Activated T-helper 1 cell treated with anti-CD3 and anti-CD28 coated beads, Interleukin-12 subunit alpha, Interleukin-12 subunit beta, Interleukin-2, Interleukin-4 antibody, amounts not matched to agents 30 ng/mL and 10 ng/mL and 1 ng/mL, durations not matched to agents 14 hours and 24 hours and 36 hours (primary cell): ENCODE measurements around the gene MIGA2. TPM values are rescaled to one million over a fixed set of nuclear protein-coding genes. Genes with fewer than 3 reads are reported as not detected.

Source experiments
- DNase-seq: peaks from one replicate; pipeline ENCODE4 v3.0.0; 2021; ENCODE audit warnings: low spot score
- H3K27ac Mint-ChIP-seq: one replicate; pipeline ENCODE4 v1.8.0; 2021; ENCODE audit warnings: mild to moderate bottlenecking, mixed read lengths
- H3K27me3 Mint-ChIP-seq: one replicate; pipeline ENCODE4 v1.8.0; 2022; ENCODE audit warnings: mild to moderate bottlenecking, moderate library complexity, mixed read lengths; ENCODE audit not compliant: insufficient read depth
- H3K36me3 Mint-ChIP-seq: one replicate; pipeline ENCODE4 v1.8.0; 2021; ENCODE audit warnings: low read depth, mixed read lengths
- H3K4me1 Mint-ChIP-seq: one replicate; pipeline ENCODE4 v1.8.0; 2021; ENCODE audit warnings: low read depth, mixed read lengths
- H3K4me3 Mint-ChIP-seq: one replicate; pipeline ENCODE4 v1.8.0; 2021; ENCODE audit warnings: mild to moderate bottlenecking, moderate library complexity, mixed read lengths
- H3K9me3 Mint-ChIP-seq: one replicate; pipeline ENCODE4 v1.8.0; 2021; ENCODE audit warnings: mixed read lengths
- intact Hi-C: fragments of 100-400 bp; cut with micrococcal nuclease; formaldehyde crosslinking; loops from one replicate; pipeline ENCODE4 v1.15.1; 2024
- total RNA-seq: library from RNA; stranded (reverse); gene quantifications from 2 replicates; pipeline ENCODE4 v1.2.3, GENCODE V29; 2022

The MIGA2 gene
- total RNA-seq, 1 donor from 2014 or later: 43.8 TPM

GRCh38 chr9:129014608-129015007 lies 21.8 kb upstream of the MIGA2 start:
- H3K9me3 Mint-ChIP-seq: no peaks in the 10 kb centered on the region
- no peaks in the 10 kb centered on the region for H3K4me1 Mint-ChIP-seq
- no peak for DNase-seq
- no peaks in the 10 kb centered on the region for H3K27me3 Mint-ChIP-seq
- H3K36me3 Mint-ChIP-seq: peaks cover 11% of the 10 kb centered on the region
- intact Hi-C loops: no loop called here
- no peak overlapping the region for H3K4me3 Mint-ChIP-seq
- no peak overlapping the region for H3K27ac Mint-ChIP-seq

GRCh38 chr9:129021091-129021490 lies 15.3 kb upstream of the MIGA2 start:
- Mint-ChIP-seq H3K4me1 (peaks cover 30% of the 10 kb centered on the region), H3K4me3 (no peak overlapping the region), H3K36me3 (no peaks in the 10 kb centered on the region), H3K9me3 (no peaks in the 10 kb centered on the region), H3K27ac (peak overlapping the region; percentile 52), H3K27me3 (no peaks in the 10 kb centered on the region)
- no peak for DNase-seq
- intact Hi-C loops: no loop called here

- Mint-ChIP-seq H3K9me3 (no peaks in the 10 kb centered on the region), H3K4me1 (peaks cover 36% of the 10 kb centered on the region), H3K4me3 (no peak overlapping the region), H3K27ac (peak overlapping the region; percentile 48), H3K36me3 (no peaks in the 10 kb centered on the region), H3K27me3 (no peaks in the 10 kb centered on the region)
- intact Hi-C loops: no loop called here
- DNase-seq: no peak
These were observed 14.4 kb upstream of the MIGA2 start for GRCh38 chr9:129022037-129022436.

GRCh38 chr9:129023036-129023907 lies 13.2 kb upstream of the MIGA2 start:
- Mint-ChIP-seq H3K9me3 (no peaks in the 10 kb centered on the region), H3K27ac (no peak overlapping the region), H3K4me3 (no peak overlapping the region), H3K36me3 (no peaks in the 10 kb centered on the region), H3K4me1 (peaks cover 41% of the 10 kb centered on the region), H3K27me3 (no peaks in the 10 kb centered on the region)
- intact Hi-C loops: no loop called here
- DNase-seq: no peak

- H3K27ac Mint-ChIP-seq: no peak overlapping the region
- no peak for DNase-seq
- intact Hi-C loops: no loop called here
- no peaks in the 10 kb centered on the region for H3K36me3 Mint-ChIP-seq
- H3K27me3 Mint-ChIP-seq: no peaks in the 10 kb centered on the region
- no peak overlapping the region for H3K4me3 Mint-ChIP-seq
- H3K4me1 Mint-ChIP-seq: peaks cover 43% of the 10 kb centered on the region
- H3K9me3 Mint-ChIP-seq: no peaks in the 10 kb centered on the region
These were observed 12.6 kb upstream of the MIGA2 start for GRCh38 chr9:129023908-129024233.

- H3K4me3 Mint-ChIP-seq: peak overlapping the region; percentile 91
- no peaks in the 10 kb centered on the region for H3K36me3 Mint-ChIP-seq
- DNase-seq: no peak
- H3K27ac Mint-ChIP-seq: peak overlapping the region; percentile 80
- intact Hi-C loops: loop anchor here (5.0 kb wide), 3 partner anchors 209 to 474 kb away; partner anchors contain the start of genes ENDOG, SPTAN1 and ZER1
- H3K4me1 Mint-ChIP-seq: peaks cover 39% of the 10 kb centered on the region
- no peaks in the 10 kb centered on the region for H3K9me3 Mint-ChIP-seq
- H3K27me3 Mint-ChIP-seq: no peaks in the 10 kb centered on the region
These were observed 9.8 kb upstream of the MIGA2 start for GRCh38 chr9:129026442-129027223.

- Mint-ChIP-seq H3K27me3 (no peaks in the 10 kb centered on the region), H3K27ac (peak overlapping the region; percentile 80), H3K9me3 (no peaks in the 10 kb centered on the region), H3K4me1 (peaks cover 33% of the 10 kb centered on the region), H3K4me3 (peak overlapping the region; percentile 91), H3K36me3 (no peaks in the 10 kb centered on the region)
- intact Hi-C loops: loop anchor here (5.0 kb wide), 3 partner anchors 210 to 475 kb away; partner anchors contain the start of genes ENDOG, SPTAN1 and ZER1
- DNase-seq: no peak
These were observed 9.2 kb upstream of the MIGA2 start for GRCh38 chr9:129027224-129027684.

- intact Hi-C loops: loop anchor here (1.0 to 5.0 kb wide), 12 partner anchors 9 to 809 kb away; partner anchors contain the start of genes CRAT, ENDOG, LRRC8A and MIGA2
- peaks cover 28% of the 10 kb centered on the region for H3K4me1 Mint-ChIP-seq
- H3K27me3 Mint-ChIP-seq: no peaks in the 10 kb centered on the region
- H3K27ac Mint-ChIP-seq: peak overlapping the region; percentile 80
- H3K36me3 Mint-ChIP-seq: no peaks in the 10 kb centered on the region
- DNase-seq: no peak
- peak overlapping the region; percentile 91 for H3K4me3 Mint-ChIP-seq
- H3K9me3 Mint-ChIP-seq: no peaks in the 10 kb centered on the region
These were observed 8.7 kb upstream of the MIGA2 start for GRCh38 chr9:129027685-129028191.

- no peaks in the 10 kb centered on the region for H3K9me3 Mint-ChIP-seq
- intact Hi-C loops: loop anchor here (1.0 to 5.0 kb wide), 12 partner anchors 8 to 810 kb away; partner anchors contain the start of genes CRAT, ENDOG, LRRC8A and MIGA2
- no peaks in the 10 kb centered on the region for H3K36me3 Mint-ChIP-seq
- H3K27me3 Mint-ChIP-seq: no peaks in the 10 kb centered on the region
- H3K27ac Mint-ChIP-seq: peak within 1 kb of the TSS; percentile 80
- peak; percentile 85 for DNase-seq
- H3K4me3 Mint-ChIP-seq: peak within 1 kb of the TSS; percentile 91
- H3K4me1 Mint-ChIP-seq: peaks cover 24% of the 10 kb centered on the region
These were observed 8.0 kb upstream of the MIGA2 start, which contains the start of gene SH3GLB2 for GRCh38 chr9:129028192-129028966. Gene SH3GLB2 (minus strand): TSS chr9:129028331. CDS start chr9:129028154, 177 bp downstream.

- H3K27me3 Mint-ChIP-seq: peaks cover 2% of the 10 kb centered on the region
- no peak for DNase-seq
- intact Hi-C loops: loop anchor here (10.0 kb wide), 1 partner anchor 1805 kb away; no protein-coding TSS in a partner anchor
- no peak overlapping the region for H3K27ac Mint-ChIP-seq
- H3K4me1 Mint-ChIP-seq: peaks cover 23% of the 10 kb centered on the region
- no peaks in the 10 kb centered on the region for H3K9me3 Mint-ChIP-seq
- no peaks in the 10 kb centered on the region for H3K36me3 Mint-ChIP-seq
- no peak overlapping the region for H3K4me3 Mint-ChIP-seq
These were observed 6.2 kb upstream of the MIGA2 start for GRCh38 chr9:129030191-129030590.

- peaks cover 2% of the 10 kb centered on the region for H3K27me3 Mint-ChIP-seq
- intact Hi-C loops: loop anchor here (10.0 kb wide), 1 partner anchor 1807 kb away; no protein-coding TSS in a partner anchor
- H3K4me3 Mint-ChIP-seq: no peak overlapping the region
- no peak for DNase-seq
- peaks cover 18% of the 10 kb centered on the region for H3K4me1 Mint-ChIP-seq
- no peaks in the 10 kb centered on the region for H3K36me3 Mint-ChIP-seq
- no peak overlapping the region for H3K27ac Mint-ChIP-seq
- no peaks in the 10 kb centered on the region for H3K9me3 Mint-ChIP-seq
These were observed 4.9 kb upstream of the MIGA2 start for GRCh38 chr9:129031514-129031913.
